Measurements from ENCODE around the gene TMEM140. TPM values are rescaled to one million over a fixed set of nuclear protein-coding genes. Genes with fewer than 3 reads are reported as not detected.

The TMEM140 gene
- polyA plus RNA-seq, 1 donor, result 11.6 TPM

Other genes starting within 250 kb of the TMEM140 start
- gene AGBL3, start 161.6 kb upstream of the TMEM140 start, polyA plus RNA-seq (ENCODE audit: insufficient read length), result 4.9 TPM
- 27.8 TPM for gene CYREN, start 22.6 kb downstream of the TMEM140 start, polyA plus RNA-seq (ENCODE audit: insufficient read length)
- 9.6 TPM for gene WDR91, start 63.5 kb downstream of the TMEM140 start, polyA plus RNA-seq (ENCODE audit: insufficient read length)
- gene STRA8, start 85.8 kb downstream of the TMEM140 start, polyA plus RNA-seq (ENCODE audit: insufficient read length), result not detected